Upper lobe of left lung (tissue), 4 donors: ENCODE results near the gene RBP5.

Source experiments
- CTCF ChIP-seq, 6 experiments: fragments of 450-650 bp in 4 of 6; fragments of 200-600 bp in 2 of 6; sonication (generic) in 2 of 6; IDR thresholded peaks; one replicate each; pipeline ENCODE4 v1.5.1; 2016 to 2019; ENCODE audit warnings: antibody characterized with exemption in 6 of 6
- EP300 ChIP-seq, 4 donors: sonication (generic); formaldehyde crosslinking; IDR thresholded peaks; one replicate each; pipeline ENCODE4 v1.5.1; 2017; ENCODE audit warnings: antibody characterized with exemption in 4 of 4, control low read depth in 2 of 4
- POLR2A ChIP-seq, 4 donors: fragments of 450-650 bp; IDR thresholded peaks; one replicate each; pipeline ENCODE4 v1.5.1; 2016 to 2017; ENCODE audit warnings: antibody characterized with exemption in 4 of 4, mild to moderate bottlenecking in 2 of 4
- POLR2AphosphoS5 ChIP-seq, 2 donors: sonication (generic); formaldehyde crosslinking; IDR thresholded peaks; one replicate each; pipeline ENCODE4 v1.5.1; 2017; ENCODE audit warnings: antibody characterized with exemption in 2 of 2

GRCh38 chr12:7169951-7170350 lies 41.3 kb upstream of the RBP5 start:
- TF ChIP-seq CTCF (IDR thresholded peaks at IDR 0.05) = no peak
- TF ChIP-seq EP300 (IDR thresholded peaks at IDR 0.05) = no peak
- TF ChIP-seq POLR2A (IDR thresholded peaks at IDR 0.05) = no peak
- no peak for TF ChIP-seq POLR2AphosphoS5 (IDR thresholded peaks at IDR 0.05)
